ENCODE results near the gene PNKD.
A peak's percentile ranks its signal among the peaks of the same experiment; 100 is the strongest.

PNKD gene

DNA sequence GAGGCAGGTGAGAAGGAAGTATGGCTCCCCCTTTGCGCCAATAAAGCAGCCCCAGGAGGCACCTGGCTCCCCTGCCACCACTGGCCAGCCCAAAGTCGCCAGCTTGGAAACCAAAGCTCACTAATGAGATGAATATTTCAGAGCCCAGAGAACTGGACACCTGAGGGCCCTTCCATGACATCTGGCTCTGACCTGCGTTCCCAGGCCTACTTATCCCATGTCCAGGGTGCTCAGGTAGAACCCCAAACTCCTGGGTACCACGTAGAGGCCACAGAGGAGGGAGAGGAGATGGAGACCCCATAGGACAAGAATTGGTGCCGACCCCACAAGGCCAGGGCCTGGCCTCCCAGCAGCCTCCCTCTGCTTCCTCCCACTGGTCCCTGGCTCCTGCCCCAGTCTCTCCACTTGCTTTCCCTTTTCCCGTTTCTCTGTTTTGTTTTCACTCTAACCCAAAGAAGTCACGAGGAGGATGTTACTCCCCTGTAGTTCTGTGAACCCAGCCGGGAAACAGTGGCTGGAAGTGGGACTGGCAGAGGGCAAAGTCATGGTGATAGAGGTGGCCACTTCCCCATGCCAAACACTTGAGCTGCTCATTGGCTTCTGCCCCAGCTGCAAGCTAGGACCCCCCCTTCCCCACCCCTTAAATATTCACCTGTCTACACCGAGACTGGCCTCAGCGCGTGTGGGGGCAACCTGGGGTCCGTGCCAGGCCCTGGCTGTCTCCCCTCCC lies 21.2 kb downstream of the PNKD start:
- Histone ChIP-seq H3K27me3 (ENCODE audit: control insufficient read depth in 2 of 2, insufficient read depth in 2 of 2, low read length in 2 of 2) (no peaks in the 10 kb centered on the region), H3K4me3 (ENCODE audit: low read length in 2 of 2) (peak overlapping the region; percentile 68 to 89), H3K36me3 (ENCODE audit: control insufficient read depth in 2 of 2, insufficient read depth in 2 of 2, low read length in 2 of 2) (no peaks in the 10 kb centered on the region), H3K27ac (ENCODE audit: low read depth in 2 of 2, low read length in 2 of 2) (peak overlapping the region; percentile 98), H3K9ac (ENCODE audit: low read depth in 1 of 2, low read length in 2 of 2) (peak overlapping the region; percentile 89 to 97), H3K4me1 (ENCODE audit: control insufficient read depth in 2 of 2, insufficient read depth in 2 of 2, low read length in 2 of 2) (peaks cover 66 to 79% of the 10 kb centered on the region in 2 donors), H3K9me3 (ENCODE audit: control insufficient read depth in 2 of 2, low read length in 2 of 2) (no peaks in the 10 kb centered on the region)

DNA sequence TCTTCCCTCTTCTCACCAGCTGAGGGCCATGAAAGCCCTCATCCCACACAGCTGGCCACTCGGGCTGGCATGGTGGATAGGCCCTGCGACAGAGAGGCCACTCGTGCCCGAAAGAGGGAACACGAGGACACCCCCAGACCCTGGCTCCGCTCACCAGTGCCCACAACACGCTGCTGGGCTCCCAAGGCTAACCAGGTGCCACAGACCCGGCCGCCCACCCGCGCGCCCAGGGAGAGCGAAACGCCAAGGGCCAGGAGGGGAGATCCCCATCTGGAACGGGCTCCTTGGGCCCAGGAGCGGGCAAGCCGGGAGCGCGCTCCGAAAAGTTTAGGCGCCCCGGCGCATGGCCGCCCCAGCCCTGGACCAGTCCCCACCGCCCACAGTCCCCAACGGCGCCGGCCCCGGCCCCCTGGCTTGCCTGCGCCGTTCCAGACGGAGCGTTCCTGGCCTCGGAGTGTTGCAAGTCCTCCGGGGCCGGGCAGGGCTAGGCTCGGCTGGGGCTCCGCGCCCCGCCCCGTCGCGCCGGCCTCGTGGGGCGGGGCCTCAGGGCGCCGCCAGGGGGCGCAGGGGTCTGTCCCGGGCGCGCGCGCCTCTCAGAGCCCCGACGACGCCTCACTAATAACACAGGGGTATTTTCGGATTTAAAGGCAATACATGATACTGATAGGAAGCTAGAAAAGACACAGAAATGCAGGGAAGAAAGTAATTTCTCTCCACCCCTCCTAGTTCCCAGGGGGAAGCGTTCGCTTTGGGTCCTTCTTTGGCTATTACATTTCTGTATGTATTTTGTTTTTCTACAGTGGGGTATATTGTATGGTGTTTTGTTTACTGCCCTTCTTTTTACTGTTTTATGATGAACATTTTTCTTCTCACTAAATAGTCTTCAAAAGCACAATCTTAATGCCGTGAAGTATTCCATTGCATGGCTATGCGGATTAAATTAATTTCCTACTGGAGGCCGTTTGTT lies 22.0 kb downstream of the PNKD start, which contains the start of gene TMBIM1:
TMBIM1 (minus strand) TSS at position 456 of the 967 bp plus-strand sequence. CDS start 10,362 bp downstream, outside the sequence.
- peak within 1 kb of the TSS; percentile 98 for H3K27ac ChIP-seq (ENCODE audit: low read depth in 2 of 2, low read length in 2 of 2)
- H3K4me3 ChIP-seq (ENCODE audit: low read length in 2 of 2): peak within 1 kb of the TSS; percentile 68 to 89
- H3K9me3 ChIP-seq (ENCODE audit: control insufficient read depth in 2 of 2, low read length in 2 of 2): no peaks in the 10 kb centered on the region
- no peaks in the 10 kb centered on the region for H3K36me3 ChIP-seq (ENCODE audit: control insufficient read depth in 2 of 2, insufficient read depth in 2 of 2, low read length in 2 of 2)
- H3K27me3 ChIP-seq (ENCODE audit: control insufficient read depth in 2 of 2, insufficient read depth in 2 of 2, low read length in 2 of 2): no peaks in the 10 kb centered on the region
- H3K9ac ChIP-seq (ENCODE audit: low read depth in 1 of 2, low read length in 2 of 2): peak within 1 kb of the TSS; percentile 89 to 97
- H3K4me1 ChIP-seq (ENCODE audit: control insufficient read depth in 2 of 2, insufficient read depth in 2 of 2, low read length in 2 of 2): peaks cover 59 to 71% of the 10 kb centered on the region in 2 donors

DNA sequence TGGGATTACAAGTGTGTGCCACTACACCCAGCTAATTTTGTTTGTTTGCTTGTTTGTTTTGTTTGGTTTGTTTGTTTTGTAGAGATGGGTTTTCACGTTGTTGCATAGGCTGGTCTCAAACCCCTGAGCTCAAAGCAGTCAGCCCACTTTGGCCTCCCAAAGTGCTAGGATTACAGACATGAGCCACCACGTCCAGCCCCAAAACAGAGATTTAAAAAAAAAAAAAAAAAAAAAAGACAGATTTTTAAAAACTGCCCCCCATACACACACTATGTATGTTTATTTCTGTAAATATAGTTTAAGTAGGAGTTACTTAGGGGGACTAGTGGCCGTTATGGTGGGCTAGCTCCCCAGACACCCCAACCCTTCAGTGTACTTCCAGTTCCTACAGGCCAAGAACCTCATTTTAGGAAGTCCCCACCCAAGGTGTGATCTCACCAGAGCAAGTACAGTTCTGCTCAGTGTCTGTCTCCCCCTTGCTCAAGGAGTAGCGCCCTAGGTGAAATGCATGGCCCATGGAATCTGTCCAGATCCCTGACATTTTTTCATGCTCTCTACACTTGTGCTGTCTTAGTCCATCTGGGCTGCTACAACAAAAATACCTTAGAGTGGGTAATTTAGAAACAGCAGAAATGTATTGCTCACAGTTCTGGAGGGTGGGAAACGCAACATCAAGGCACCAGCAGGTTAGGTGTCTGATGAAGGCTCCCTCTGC lies 23.6 kb downstream of the PNKD start:
- no peaks in the 10 kb centered on the region for H3K27me3 ChIP-seq (ENCODE audit: control insufficient read depth in 2 of 2, insufficient read depth in 2 of 2, low read length in 2 of 2)
- peak overlapping the region in 1 of 2 donors; percentile 89 for H3K9ac ChIP-seq (ENCODE audit: low read depth in 1 of 2, low read length in 2 of 2)
- H3K36me3 ChIP-seq (ENCODE audit: control insufficient read depth in 2 of 2, insufficient read depth in 2 of 2, low read length in 2 of 2): no peaks in the 10 kb centered on the region
- peak overlapping the region; percentile 98 for H3K27ac ChIP-seq (ENCODE audit: low read depth in 2 of 2, low read length in 2 of 2)
- H3K4me3 ChIP-seq (ENCODE audit: low read length in 2 of 2): no peak overlapping the region
- H3K9me3 ChIP-seq (ENCODE audit: control insufficient read depth in 2 of 2, low read length in 2 of 2): no peaks in the 10 kb centered on the region
- peaks cover 47 to 58% of the 10 kb centered on the region in 2 donors for H3K4me1 ChIP-seq (ENCODE audit: control insufficient read depth in 2 of 2, insufficient read depth in 2 of 2, low read length in 2 of 2)

DNA sequence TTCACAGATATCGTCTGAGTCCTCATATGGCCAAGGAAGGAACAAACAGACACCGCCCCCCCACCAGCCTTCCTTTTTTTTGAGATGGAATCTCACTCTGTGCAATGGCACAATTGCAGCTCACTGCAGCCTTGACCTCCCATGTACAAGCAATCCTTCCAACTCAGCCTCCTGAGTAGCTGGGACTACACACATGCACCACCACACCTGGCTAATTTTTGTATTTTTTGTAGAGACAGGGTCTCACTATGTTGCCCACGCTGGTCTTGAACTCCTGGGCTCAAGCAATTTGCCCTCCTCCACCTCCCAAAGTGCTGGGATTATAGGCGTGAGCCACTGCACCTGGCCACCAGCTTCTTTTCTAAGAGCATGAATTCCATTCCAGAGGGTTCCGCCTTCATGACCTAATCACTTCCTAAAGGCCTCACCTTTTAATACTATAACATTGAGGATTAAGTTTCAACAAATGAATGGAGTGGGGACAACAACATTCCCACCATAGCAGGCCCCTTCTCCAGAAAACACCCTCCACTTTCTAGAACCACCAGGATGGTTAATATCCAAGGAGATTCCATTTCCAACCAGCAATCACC lies 24.2 kb downstream of the PNKD start:
- no peaks in the 10 kb centered on the region for H3K9me3 ChIP-seq (ENCODE audit: control insufficient read depth in 2 of 2, low read length in 2 of 2)
- H3K27me3 ChIP-seq (ENCODE audit: control insufficient read depth in 2 of 2, insufficient read depth in 2 of 2, low read length in 2 of 2): no peaks in the 10 kb centered on the region
- no peaks in the 10 kb centered on the region for H3K36me3 ChIP-seq (ENCODE audit: control insufficient read depth in 2 of 2, insufficient read depth in 2 of 2, low read length in 2 of 2)
- H3K27ac ChIP-seq (ENCODE audit: low read depth in 2 of 2, low read length in 2 of 2): peak overlapping the region; percentile 98
- H3K4me3 ChIP-seq (ENCODE audit: low read length in 2 of 2): no peak overlapping the region
- H3K9ac ChIP-seq (ENCODE audit: low read depth in 1 of 2, low read length in 2 of 2): peak overlapping the region in 1 of 2 donors; percentile 33
- H3K4me1 ChIP-seq (ENCODE audit: control insufficient read depth in 2 of 2, insufficient read depth in 2 of 2, low read length in 2 of 2): peaks cover 44 to 53% of the 10 kb centered on the region in 2 donors

DNA sequence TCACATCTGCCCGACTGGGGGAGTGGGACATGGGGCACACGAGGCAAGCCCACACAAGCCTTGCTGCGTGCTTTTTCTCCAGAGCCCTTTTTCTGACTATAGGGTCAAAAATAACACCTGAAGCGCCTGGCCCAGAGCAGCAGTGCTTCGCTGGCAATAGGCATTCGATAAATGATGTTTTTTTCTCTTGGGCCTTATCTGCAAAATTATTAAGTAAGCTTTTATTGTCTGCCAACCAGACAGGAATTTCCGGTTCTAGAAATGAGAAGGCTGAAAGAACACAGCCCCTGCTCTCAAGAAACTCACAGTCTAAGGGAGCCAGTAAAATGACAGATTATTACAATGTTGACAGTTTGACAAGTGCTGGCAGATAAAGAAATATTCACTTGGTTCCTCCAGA lies 24.7 kb downstream of the PNKD start:
- Histone ChIP-seq H3K27me3 (ENCODE audit: control insufficient read depth in 2 of 2, insufficient read depth in 2 of 2, low read length in 2 of 2) (no peaks in the 10 kb centered on the region), H3K9ac (ENCODE audit: low read depth in 1 of 2, low read length in 2 of 2) (peak overlapping the region in 1 of 2 donors; percentile 30), H3K27ac (ENCODE audit: low read depth in 2 of 2, low read length in 2 of 2) (peak overlapping the region; percentile 98), H3K36me3 (ENCODE audit: control insufficient read depth in 2 of 2, insufficient read depth in 2 of 2, low read length in 2 of 2) (no peaks in the 10 kb centered on the region), H3K4me3 (ENCODE audit: low read length in 2 of 2) (no peak overlapping the region), H3K9me3 (ENCODE audit: control insufficient read depth in 2 of 2, low read length in 2 of 2) (no peaks in the 10 kb centered on the region), H3K4me1 (ENCODE audit: control insufficient read depth in 2 of 2, insufficient read depth in 2 of 2, low read length in 2 of 2) (peaks cover 39 to 48% of the 10 kb centered on the region in 2 donors)

DNA sequence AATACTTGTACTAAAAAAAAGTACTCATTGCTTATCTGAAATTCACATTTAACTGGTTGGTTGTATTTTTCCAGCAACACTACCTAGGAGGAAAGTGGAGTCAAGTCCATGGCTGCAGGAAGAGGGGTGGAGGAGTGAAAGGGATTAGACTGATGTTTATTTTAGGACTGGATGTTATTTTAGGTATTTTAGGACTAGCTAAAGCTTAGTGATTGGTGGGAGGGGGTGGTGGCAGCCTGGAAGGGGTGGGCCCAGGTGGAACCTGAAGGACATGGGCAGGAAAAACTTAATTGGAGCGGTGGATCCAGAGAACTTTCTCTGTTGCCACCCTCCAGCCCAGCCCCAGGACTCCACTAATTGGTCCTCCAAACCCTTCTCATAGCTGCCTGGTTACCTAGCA lies 25.9 kb downstream of the PNKD start:
- Histone ChIP-seq H3K4me3 (ENCODE audit: low read length in 2 of 2) (no peak overlapping the region), H3K9me3 (ENCODE audit: control insufficient read depth in 2 of 2, low read length in 2 of 2) (no peaks in the 10 kb centered on the region), H3K27ac (ENCODE audit: low read depth in 2 of 2, low read length in 2 of 2) (no peak overlapping the region), H3K9ac (ENCODE audit: low read depth in 1 of 2, low read length in 2 of 2) (no peak overlapping the region), H3K36me3 (ENCODE audit: control insufficient read depth in 2 of 2, insufficient read depth in 2 of 2, low read length in 2 of 2) (no peaks in the 10 kb centered on the region), H3K27me3 (ENCODE audit: control insufficient read depth in 2 of 2, insufficient read depth in 2 of 2, low read length in 2 of 2) (no peaks in the 10 kb centered on the region), H3K4me1 (ENCODE audit: control insufficient read depth in 2 of 2, insufficient read depth in 2 of 2, low read length in 2 of 2) (peaks cover 30 to 36% of the 10 kb centered on the region in 2 donors)

DNA sequence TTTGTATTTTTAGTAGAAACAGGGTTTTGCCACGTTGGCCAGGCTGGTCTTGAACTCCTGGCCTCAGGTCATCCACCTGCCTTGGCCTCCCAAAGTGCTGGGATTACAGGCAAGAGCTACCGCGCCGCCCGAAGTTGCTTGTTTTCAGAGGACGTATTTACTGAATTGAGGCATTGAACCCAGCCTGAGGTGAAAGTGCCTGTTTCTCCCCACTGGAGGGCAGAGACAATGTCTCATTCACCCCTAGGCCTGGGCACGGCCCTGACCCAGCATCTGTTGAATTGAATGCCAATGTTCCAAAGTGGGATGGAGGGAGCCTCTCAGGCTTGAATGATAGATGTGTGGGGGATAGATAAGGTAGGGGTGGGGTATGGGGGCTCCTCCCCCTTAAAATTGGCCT lies 26.5 kb downstream of the PNKD start:
- Histone ChIP-seq H3K4me1 (ENCODE audit: control insufficient read depth in 2 of 2, insufficient read depth in 2 of 2, low read length in 2 of 2) (peaks cover 26 to 31% of the 10 kb centered on the region in 2 donors), H3K9ac (ENCODE audit: low read depth in 1 of 2, low read length in 2 of 2) (no peak overlapping the region), H3K9me3 (ENCODE audit: control insufficient read depth in 2 of 2, low read length in 2 of 2) (no peaks in the 10 kb centered on the region), H3K27ac (ENCODE audit: low read depth in 2 of 2, low read length in 2 of 2) (no peak overlapping the region), H3K36me3 (ENCODE audit: control insufficient read depth in 2 of 2, insufficient read depth in 2 of 2, low read length in 2 of 2) (no peaks in the 10 kb centered on the region), H3K4me3 (ENCODE audit: low read length in 2 of 2) (no peak overlapping the region), H3K27me3 (ENCODE audit: control insufficient read depth in 2 of 2, insufficient read depth in 2 of 2, low read length in 2 of 2) (no peaks in the 10 kb centered on the region)

DNA sequence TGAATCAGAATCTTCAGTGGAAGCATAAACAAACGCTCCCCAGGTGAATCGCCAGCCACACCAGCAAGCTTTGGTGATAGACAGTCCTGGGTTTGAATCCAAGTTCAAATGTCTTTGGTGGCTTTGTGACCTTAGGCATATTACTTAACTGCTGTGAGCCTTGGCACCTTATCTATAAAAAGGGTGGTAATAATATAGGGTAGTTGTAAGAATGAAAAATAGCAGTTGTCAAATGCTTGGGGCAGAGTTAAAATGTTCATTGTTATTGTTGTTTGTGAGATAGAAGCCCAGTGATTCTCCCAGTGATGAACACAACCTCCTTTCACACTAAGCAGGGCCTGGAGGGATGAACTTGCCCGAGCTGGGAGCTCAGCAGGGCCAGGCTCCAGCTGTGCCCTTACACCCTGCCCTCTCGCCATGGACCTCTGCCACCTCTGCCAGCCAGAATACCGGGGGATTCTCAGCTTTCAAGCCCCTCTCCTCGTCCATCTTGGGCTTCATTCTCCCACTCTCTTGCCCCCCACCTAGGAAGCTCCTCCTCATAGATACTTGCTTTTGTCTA lies 28.1 kb downstream of the PNKD start:
- Histone ChIP-seq H3K9me3 (ENCODE audit: control insufficient read depth in 2 of 2, low read length in 2 of 2) (no peaks in the 10 kb centered on the region), H3K27me3 (ENCODE audit: control insufficient read depth in 2 of 2, insufficient read depth in 2 of 2, low read length in 2 of 2) (no peaks in the 10 kb centered on the region), H3K27ac (ENCODE audit: low read depth in 2 of 2, low read length in 2 of 2) (peak overlapping the region in 1 of 2 donors; percentile 6), H3K4me3 (ENCODE audit: low read length in 2 of 2) (no peak overlapping the region), H3K4me1 (ENCODE audit: control insufficient read depth in 2 of 2, insufficient read depth in 2 of 2, low read length in 2 of 2) (peaks cover 19 to 22% of the 10 kb centered on the region in 2 donors), H3K36me3 (ENCODE audit: control insufficient read depth in 2 of 2, insufficient read depth in 2 of 2, low read length in 2 of 2) (no peaks in the 10 kb centered on the region), H3K9ac (ENCODE audit: low read depth in 1 of 2, low read length in 2 of 2) (no peak overlapping the region)

DNA sequence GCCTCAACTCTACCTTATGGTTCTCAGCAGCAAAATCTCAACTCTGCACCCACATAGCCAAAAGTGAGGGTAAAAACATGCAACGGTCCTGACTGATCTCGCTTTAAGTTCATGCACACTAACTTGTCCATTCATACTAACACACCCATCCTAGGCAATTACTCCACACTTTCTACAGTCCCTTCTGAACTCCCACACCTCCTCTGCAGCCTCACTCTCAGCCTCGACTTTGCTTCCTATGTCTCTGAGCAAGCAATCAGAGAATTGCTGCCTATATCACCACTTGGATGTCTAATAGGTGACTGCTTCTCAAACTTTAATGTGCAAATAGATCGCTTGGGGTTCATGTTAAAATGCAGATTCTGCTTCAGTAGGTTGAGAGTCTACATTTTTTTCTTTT lies 29.8 kb downstream of the PNKD start:
- Histone ChIP-seq H3K4me3 (ENCODE audit: low read length in 2 of 2) (no peak overlapping the region), H3K27ac (ENCODE audit: low read depth in 2 of 2, low read length in 2 of 2) (no peak overlapping the region), H3K36me3 (ENCODE audit: control insufficient read depth in 2 of 2, insufficient read depth in 2 of 2, low read length in 2 of 2) (no peaks in the 10 kb centered on the region), H3K4me1 (ENCODE audit: control insufficient read depth in 2 of 2, insufficient read depth in 2 of 2, low read length in 2 of 2) (peaks cover 5 to 6% of the 10 kb centered on the region in 2 donors), H3K9me3 (ENCODE audit: control insufficient read depth in 2 of 2, low read length in 2 of 2) (no peaks in the 10 kb centered on the region), H3K9ac (ENCODE audit: low read depth in 1 of 2, low read length in 2 of 2) (no peak overlapping the region), H3K27me3 (ENCODE audit: control insufficient read depth in 2 of 2, insufficient read depth in 2 of 2, low read length in 2 of 2) (no peaks in the 10 kb centered on the region)

All from mucosa of rectum (tissue), 2 donors.